SK-N-SH (cell line): ENCODE data around the gene GPR183.

ENCODE experiments used
- CTCF ChIP-seq: fragments of 200-600 bp; sonication (generic); IDR thresholded peaks from 2 replicates; pipeline ENCODE4 v1.6.1; 2017; ENCODE audit warnings: antibody characterized with exemption, mild to moderate bottlenecking, moderate library complexity
- REST ChIP-seq: IDR thresholded peaks from 2 replicates; pipeline ENCODE4 v1.6.1; 2012; ENCODE audit warnings: mild to moderate bottlenecking, low read depth, low read length, moderate library complexity

GRCh38 chr13:99251921-99252320 is 55.3 kb downstream of the GPR183 start:
- no peak for TF ChIP-seq REST
- no peak for TF ChIP-seq CTCF
